ENCODE results near the gene CADM4. TPM values are rescaled to one million over a fixed set of nuclear protein-coding genes. Genes with fewer than 3 reads are reported as not detected.
"Not testable (repeated sequence)": the region's sequence is repeated elsewhere in the genome, so short reads cannot be mapped to it uniquely, and the experiment has no call there.

Gene CADM4
- total RNA-seq, 1 donor from 2014 or later: 10.3 TPM

GRCh38 chr19:43662487-43662886, 22.8 kb upstream of the CADM4 start:
- DNase-seq: no peak

DNA sequence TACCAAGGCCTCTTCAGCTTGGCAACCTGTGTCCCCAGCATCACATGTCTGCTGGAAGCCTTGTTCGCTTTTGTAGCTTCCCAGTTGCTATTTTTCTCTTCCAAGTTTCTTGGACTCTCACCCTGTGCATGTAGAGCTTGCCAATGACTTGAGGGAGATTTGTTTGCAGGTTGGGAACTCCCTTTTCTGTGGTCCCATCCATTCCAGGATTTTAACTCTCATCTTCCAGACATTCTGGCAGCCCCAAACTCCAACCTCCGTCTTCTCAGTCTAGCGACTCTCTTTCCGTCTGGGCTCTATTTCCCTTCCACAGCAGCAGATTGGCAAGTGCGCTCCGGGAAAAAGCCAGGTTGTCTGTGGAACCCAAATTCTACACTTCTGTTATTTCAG, 21.3 kb upstream of the CADM4 start:
- DNase-seq: no peak

DNA sequence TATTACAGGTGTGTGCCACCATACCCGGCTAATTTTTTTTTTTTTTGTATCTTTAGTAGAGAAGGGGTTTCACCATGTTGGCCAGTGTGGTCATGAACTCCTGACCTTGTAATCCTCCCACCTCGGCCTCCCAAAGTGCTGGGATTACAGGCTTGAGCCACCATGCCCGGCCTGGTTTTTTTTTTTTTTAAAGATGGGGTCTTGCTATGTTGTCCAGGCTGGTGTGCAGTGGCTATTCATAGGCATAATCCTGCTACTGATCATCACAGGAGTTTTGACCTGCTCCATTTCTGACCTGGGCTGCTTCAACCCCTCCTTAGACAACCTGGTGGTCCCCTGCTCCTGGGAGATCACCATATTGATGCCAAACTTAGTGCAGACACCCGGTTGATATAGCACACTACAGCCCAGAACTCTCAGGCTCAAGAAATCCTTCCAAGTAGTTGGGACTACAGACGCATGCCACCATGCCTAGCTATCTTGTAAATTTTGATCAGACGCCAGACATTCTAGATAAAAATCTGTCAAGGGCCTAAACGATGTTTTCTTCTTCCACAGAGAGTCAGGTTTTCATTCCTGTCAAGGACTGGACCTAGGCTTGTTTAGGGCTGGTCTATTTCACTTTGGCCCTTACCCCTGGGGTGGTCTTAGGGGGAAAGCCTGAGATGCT, 20.8 kb upstream of the CADM4 start:
- no peak for DNase-seq

DNA sequence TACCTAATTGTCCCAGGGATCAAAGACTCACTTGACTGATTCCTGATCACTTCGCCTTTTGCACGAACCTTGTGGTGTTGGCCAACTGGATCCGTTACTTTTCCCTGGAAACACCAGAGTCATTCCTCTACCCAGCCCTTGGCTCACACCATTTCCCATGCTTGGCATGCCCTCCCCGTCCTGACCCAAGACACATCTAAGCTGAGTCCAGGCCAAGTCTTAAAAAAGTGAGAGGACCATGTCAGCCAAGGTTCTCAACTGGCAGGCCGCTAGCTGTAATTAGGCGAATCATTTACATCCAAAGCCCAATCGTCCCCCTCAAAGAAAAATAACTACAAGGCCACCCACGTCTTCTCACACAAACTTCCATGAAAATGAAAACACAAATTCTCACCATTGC, 18.8 kb upstream of the CADM4 start:
- DNase-seq: no peak

- DNase-seq: no peak
These were observed 18.4 kb upstream of the CADM4 start for GRCh38 chr19:43658001-43658400.

- no peak for DNase-seq
These were observed 16.8 kb upstream of the CADM4 start for GRCh38 chr19:43656436-43656835.

GRCh38 chr19:43652546-43652874, 12.9 kb upstream of the CADM4 start:
- no peak for DNase-seq

DNA sequence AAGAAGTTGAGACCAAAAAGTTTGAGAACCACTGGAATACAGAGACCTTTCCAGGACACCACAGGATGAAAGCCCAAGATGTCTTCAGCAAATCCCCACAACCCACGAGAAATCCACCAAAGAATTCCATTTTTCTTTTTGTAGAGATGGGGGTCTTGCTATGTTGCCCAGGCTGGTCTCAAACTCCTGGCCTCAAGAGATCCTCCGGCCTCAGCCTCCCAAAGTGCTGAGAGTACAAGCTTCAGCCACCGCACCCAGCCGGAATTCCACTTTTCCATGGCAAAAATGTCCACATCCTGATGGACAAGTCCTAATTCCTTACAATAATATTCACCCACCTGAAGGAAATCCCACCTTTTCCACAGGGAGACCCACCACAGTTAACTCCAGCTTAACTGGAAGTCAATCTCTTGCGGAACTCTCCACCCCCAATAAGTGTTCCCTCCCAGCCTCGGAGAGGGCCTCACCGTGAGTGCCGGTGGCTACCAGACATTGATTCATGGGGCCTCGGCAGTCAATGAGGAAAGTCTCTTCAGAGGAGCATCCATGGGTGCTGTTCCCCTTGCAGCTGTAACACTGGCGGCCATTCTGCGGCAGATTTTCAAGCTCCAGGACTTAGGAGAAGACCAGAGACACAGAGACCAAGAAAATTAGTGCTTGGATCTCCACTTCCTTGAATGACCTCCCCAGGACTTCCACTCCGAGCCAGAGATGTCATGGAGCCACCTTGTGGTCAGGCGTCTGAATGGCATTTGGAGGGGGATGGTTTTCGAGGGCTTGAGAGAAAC, 12.3 kb upstream of the CADM4 start:
- DNase-seq: peak; percentile 79

DNA sequence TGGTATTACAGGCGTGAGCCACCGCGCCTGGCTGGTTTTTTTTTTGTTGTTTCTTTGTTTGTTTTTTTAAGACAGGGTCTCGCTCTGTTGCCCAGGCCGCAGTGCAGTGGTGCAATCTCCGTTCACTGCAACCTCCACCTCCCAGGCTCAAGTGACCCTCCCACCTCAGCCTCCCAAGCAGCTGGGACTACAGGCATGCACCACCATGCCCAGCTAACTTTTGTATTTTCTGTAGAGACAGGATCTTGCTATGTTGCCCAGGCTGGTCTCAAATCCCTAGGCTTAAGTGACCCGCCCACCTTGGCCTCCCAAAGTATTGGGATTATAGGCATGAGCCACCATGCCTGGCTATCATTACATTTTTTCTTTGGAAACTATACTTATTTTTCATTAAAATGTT, 10.6 kb upstream of the CADM4 start:
- DNase-seq: not testable (repeated sequence)

- DNase-seq: no peak
These were observed 9.9 kb upstream of the CADM4 start for GRCh38 chr19:43649514-43649913.

- no peak for DNase-seq
These were observed 9.0 kb upstream of the CADM4 start for GRCh38 chr19:43648633-43649032.

DNA sequence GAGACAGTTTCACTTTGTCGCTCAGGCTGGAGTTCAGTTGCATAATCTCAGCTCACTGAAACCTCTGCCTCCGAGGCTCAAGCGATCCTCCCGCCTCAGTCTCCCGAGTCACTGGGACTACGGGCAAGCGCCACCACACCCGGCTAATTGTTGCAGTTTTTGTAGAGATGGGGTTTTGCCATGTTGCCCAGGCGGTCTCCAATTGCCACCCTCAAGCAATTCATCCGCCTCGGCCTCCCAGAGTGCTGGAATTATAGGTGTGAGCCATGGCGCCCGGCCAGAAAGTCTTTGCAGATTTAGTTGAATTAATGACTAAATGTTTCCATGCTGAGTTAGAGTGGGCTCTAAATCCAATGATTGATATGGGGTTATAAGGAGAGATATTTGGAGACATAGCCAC, 4.5 kb upstream of the CADM4 start:
- no peak for DNase-seq

GRCh38 chr19:43643326-43643725, 3.7 kb upstream of the CADM4 start:
- DNase-seq: no peak

GRCh38 chr19:43642531-43642930, 2.9 kb upstream of the CADM4 start:
- DNase-seq: no peak

- DNase-seq: no peak
These were observed 1.7 kb upstream of the CADM4 start for GRCh38 chr19:43641333-43641732.

DNA sequence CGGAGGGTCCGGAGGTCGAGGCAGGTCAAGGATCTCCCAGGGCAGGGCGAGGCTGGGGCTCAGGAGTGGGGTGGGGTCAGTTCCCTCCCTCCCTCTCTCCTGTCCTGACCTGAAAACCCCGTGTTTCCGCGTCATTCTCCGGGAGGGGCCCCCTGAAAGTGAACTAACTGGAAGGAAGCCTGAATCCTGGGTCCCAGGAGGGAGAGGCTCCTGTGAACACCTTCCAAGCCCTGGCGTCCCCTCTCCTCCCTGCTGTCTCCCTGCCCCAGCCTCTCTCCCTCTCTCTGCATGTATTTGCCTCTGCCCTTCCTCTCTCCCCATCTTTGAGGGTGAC, 741 bp upstream of the CADM4 start:
- no peak for DNase-seq

DNA sequence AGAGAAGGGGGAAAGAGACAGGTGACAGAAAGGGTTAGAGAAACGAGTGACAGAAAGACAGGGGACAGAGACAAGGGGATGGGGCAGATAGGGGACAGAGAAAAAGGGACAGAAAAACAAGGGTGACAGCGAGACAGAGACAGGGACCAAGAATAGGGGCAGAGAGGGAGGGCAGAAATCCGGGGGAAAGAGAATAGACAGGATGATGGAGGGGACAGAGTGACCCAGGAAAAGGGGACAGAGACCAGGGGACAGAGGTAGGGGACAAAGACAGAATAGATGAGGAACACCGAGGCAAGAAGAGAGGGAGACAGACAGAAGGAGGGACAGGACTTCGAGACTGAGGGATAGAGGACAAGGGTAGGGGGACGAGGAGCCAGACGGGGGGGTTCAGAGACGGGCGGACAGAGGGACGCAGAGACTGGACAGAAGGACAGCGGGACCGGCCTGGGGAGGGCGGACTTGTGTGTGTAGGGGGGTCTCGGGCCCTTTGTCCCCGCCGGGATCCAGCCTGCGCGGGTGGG, 593 bp downstream of the CADM4 start:
- no peak for DNase-seq

GRCh38 chr19:43638214-43638994, 1.2 kb downstream of the CADM4 start:
- DNase-seq: no peak

- DNase-seq: no peak
These were observed 3.4 kb downstream of the CADM4 start for GRCh38 chr19:43636121-43636683.

DNA sequence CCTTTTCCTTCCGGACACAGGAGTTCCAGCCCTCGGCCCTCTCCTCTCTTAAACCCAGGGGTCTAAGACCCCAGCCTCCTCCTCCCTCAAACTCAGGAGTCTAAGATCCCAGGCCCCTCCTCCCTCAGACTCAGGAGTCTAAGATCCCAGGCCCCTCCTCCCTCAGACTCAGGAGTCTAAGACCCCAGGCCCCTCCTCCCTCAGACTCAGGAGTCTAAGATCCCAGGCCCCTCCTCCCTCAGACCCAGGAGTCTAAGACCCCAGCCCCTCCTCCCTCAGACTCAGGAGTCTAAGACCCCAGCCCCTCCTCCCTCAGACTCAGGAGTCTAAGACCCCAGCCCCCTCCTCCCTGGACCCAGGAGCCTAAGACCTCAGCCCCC, 4.1 kb downstream of the CADM4 start:
- not testable (repeated sequence) for DNase-seq

- DNase-seq: peak; percentile 56
These were observed 4.6 kb downstream of the CADM4 start for GRCh38 chr19:43634872-43635560.

- DNase-seq: peak; percentile 52
These were observed 5.2 kb downstream of the CADM4 start for GRCh38 chr19:43634506-43634871.
